Astrocyte of the spinal cord (primary cell): ENCODE data around the gene CMTM6.
"Not testable (repeated sequence)": the region's sequence is repeated elsewhere in the genome, so short reads cannot be mapped to it uniquely, and the experiment has no call there.

Experiments
- DNase-seq: peaks from one replicate; pipeline ENCODE4 v3.0.0; 2011; ENCODE audit warnings: low read depth, low spot score
- H3K4me3 ChIP-seq: 2 replicates; pipeline ENCODE4 v1.5.1; 2011; ENCODE audit warnings: low read depth, mild to moderate bottlenecking, low read length, moderate library complexity
- CTCF ChIP-seq: IDR thresholded peaks from 2 replicates; pipeline ENCODE4 v1.5.1; 2012; ENCODE audit warnings: low read depth, mild to moderate bottlenecking, low read length, inconsistent platforms
- in situ Hi-C: cut with HindIII; loops from 2 replicates; pipeline ENCODE4 v1.10.0; 2017; ENCODE audit warnings: low sequenced_read_pairs

Gene CMTM6

DNA sequence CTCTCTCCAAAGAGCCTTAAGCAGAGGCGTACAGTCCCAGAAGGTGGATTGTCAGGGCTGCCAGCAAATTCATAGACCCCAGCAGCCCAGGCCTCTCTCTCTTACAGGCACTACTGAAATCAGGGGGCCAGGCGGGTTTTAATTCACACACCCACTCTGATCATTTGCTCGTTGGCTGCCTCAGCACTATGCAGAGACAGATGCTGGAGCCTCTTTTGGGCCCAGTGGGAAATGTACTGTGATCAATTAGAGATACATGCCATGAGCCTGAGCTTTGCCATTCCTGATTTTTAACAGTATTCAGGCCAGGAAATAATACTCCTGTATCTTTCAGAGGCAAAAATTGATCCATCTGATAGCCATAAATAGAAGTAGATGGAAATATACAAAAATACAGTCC is 53.0 kb downstream of the CMTM6 start:
- no peak overlapping the region for H3K4me3 ChIP-seq
- in situ Hi-C loops = no loop called here
- DNase-seq = no peak
- TF ChIP-seq CTCF = no peak

- no peak for DNase-seq
- TF ChIP-seq CTCF = no peak
- H3K4me3 ChIP-seq = no peak overlapping the region
- in situ Hi-C loops = no loop called here
Measured at GRCh38 chr3:32448686-32449474, 53.8 kb downstream of the CMTM6 start.

- no peak for DNase-seq
- TF ChIP-seq CTCF = no peak
- in situ Hi-C loops = no loop called here
- H3K4me3 ChIP-seq = no peak overlapping the region
Measured at GRCh38 chr3:32447865-32448400, 54.7 kb downstream of the CMTM6 start.

- no peak for TF ChIP-seq CTCF
- peak; percentile 65 for DNase-seq
- H3K4me3 ChIP-seq = no peak overlapping the region
- in situ Hi-C loops = no loop called here
Measured at GRCh38 chr3:32443478-32443877, 59.2 kb downstream of the CMTM6 start.

DNA sequence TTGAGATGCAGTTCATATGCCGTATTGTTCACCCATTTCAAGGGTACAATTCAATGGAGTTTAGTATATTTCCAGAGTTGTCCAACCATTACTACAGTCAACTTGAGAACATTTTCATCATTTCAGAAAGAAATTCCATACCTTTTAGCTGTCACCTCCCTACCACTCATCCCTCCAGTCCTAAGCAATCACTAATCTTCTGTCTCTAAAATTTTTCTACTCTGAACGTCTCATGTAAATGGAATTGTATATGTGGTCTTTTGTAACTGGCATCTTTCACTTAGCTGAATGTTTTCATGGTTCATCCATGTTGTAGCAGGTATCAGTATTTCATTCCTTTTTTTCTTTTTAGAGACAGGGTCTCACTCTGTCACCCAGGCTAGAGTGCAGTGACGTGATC is 59.9 kb downstream of the CMTM6 start:
- in situ Hi-C loops = no loop called here
- no peak overlapping the region for H3K4me3 ChIP-seq
- no peak for TF ChIP-seq CTCF
- DNase-seq = no peak

GRCh38 chr3:32440611-32441350 is 61.9 kb downstream of the CMTM6 start:
- no peak for DNase-seq
- in situ Hi-C loops = no loop called here
- no peak for TF ChIP-seq CTCF
- H3K4me3 ChIP-seq = no peak overlapping the region

GRCh38 chr3:32439421-32439820 is 63.2 kb downstream of the CMTM6 start:
- DNase-seq, H3K4me3 ChIP-seq, in situ Hi-C loops: not testable (repeated sequence)
